Type B pancreatic cell (in vitro differentiated cells): ENCODE results near the gene ZNF506. TPM values are rescaled to one million over a fixed set of nuclear protein-coding genes. Genes with fewer than 3 reads are reported as not detected.
"Not testable (repeated sequence)": the region's sequence is repeated elsewhere in the genome, so short reads cannot be mapped to it uniquely, and the experiment has no call there.

Source experiments
- DNase-seq: peaks from one replicate; pipeline ENCODE4 v3.0.0; 2021; ENCODE audit warnings: mixed read lengths; ENCODE audit not compliant: unreplicated experiment; ENCODE audit errors: extremely low spot score
- H3K27ac Mint-ChIP-seq: 2 replicates; pipeline ENCODE4 v1.8.0; 2021; ENCODE audit warnings: mild to moderate bottlenecking, mixed read lengths
- H3K27me3 Mint-ChIP-seq: 2 replicates; pipeline ENCODE4 v1.8.0; 2021; ENCODE audit warnings: mixed read lengths
- H3K36me3 Mint-ChIP-seq: 2 replicates; pipeline ENCODE4 v1.8.0; 2021; ENCODE audit warnings: mixed read lengths
- H3K4me1 Mint-ChIP-seq: one replicate; pipeline ENCODE4 v1.8.0; 2021; ENCODE audit warnings: mixed read lengths; ENCODE audit not compliant: unreplicated experiment
- H3K4me3 Mint-ChIP-seq: 2 replicates; pipeline ENCODE4 v1.8.0; 2021; ENCODE audit warnings: mild to moderate bottlenecking, mixed read lengths
- H3K9me3 Mint-ChIP-seq: 2 replicates; pipeline ENCODE4 v1.8.0; 2021; ENCODE audit warnings: mixed read lengths
- total RNA-seq: library from RNA; stranded (reverse); gene quantifications from 2 replicates; pipeline ENCODE4 v1.2.1, GENCODE V29; 2021; ENCODE audit warnings: low replicate concordance
- TF ChIP-seq, protein P1 (sequence below): fragments of 200-600 bp; sonication (generic); conservative IDR thresholded peaks from 2 replicates; pipeline ENCODE4 v1.5.0; 2021; ENCODE audit warnings: antibody characterized with exemption, mild to moderate bottlenecking

Gene ZNF506
- total RNA-seq, 1 donor from 2014 or later = 11.8 TPM

DNA sequence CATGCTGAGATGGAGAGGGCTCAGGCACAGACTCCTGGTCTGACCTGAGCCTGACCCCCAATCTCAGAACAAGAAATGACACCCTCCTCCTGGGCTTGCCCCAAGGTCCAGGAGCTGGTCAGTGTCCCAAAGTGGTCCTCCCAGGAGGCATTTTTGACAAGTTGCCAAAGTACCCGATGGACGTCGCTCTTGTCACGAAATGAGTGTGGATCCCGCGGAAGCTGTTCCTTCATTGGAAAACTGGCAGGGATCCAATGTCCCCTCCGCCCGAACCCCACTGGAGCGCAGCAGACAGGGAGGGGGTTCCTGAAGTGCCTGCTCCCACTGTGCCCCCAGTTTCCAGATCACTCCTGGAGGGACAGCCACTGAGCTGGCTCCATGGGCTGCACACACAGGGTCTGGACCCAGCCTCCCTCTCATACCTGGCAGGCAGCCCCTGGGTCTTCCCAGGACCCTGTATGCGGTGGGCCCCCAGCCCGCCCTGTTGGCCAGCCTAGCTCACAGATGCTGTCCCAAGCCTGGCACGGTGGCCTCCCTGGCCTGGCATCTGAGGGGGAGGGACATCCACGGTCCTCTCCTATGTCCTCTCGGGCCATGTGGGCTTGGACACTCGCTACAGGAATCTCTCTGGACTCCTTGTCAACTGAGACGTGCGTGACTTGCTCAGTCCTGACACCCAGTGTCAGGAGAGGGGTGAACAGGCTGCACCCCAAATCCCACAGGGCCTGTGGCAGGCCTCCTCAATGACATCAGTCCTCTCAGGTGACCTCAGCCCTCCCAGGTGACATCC is 75.9 kb downstream of the ZNF506 start:
- TF ChIP-seq, protein P1, sequence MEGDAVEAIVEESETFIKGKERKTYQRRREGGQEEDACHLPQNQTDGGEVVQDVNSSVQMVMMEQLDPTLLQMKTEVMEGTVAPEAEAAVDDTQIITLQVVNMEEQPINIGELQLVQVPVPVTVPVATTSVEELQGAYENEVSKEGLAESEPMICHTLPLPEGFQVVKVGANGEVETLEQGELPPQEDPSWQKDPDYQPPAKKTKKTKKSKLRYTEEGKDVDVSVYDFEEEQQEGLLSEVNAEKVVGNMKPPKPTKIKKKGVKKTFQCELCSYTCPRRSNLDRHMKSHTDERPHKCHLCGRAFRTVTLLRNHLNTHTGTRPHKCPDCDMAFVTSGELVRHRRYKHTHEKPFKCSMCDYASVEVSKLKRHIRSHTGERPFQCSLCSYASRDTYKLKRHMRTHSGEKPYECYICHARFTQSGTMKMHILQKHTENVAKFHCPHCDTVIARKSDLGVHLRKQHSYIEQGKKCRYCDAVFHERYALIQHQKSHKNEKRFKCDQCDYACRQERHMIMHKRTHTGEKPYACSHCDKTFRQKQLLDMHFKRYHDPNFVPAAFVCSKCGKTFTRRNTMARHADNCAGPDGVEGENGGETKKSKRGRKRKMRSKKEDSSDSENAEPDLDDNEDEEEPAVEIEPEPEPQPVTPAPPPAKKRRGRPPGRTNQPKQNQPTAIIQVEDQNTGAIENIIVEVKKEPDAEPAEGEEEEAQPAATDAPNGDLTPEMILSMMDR = no peak
- Mint-ChIP-seq H3K27ac (no peak overlapping the region), H3K36me3 (no peaks in the 10 kb centered on the region), H3K4me1 (no peaks in the 10 kb centered on the region), H3K9me3 (no peaks in the 10 kb centered on the region), H3K4me3 (no peak overlapping the region), H3K27me3 (peaks cover 5% of the 10 kb centered on the region)
- DNase-seq = no peak

DNA sequence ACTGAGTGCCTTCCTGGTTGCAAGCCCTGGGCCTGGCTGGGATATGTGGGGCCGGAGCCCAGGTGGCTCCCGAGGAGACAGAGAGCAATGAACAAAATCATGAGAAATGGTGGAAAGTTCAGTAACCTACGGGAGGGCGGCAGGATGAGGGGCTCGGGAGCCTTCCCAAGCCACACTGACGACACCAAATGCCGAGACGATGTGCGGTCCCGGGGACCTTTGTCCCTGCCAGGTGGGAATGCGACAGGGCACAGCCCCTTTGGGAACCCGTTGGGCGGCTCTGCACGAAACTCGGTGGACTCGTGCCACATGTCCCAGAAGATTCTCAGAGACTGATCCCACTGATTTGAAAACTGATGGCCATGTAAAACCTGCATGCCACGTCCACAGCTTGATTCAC is 76.9 kb downstream of the ZNF506 start:
- no peaks in the 10 kb centered on the region for H3K4me1 Mint-ChIP-seq
- H3K9me3 Mint-ChIP-seq = no peaks in the 10 kb centered on the region
- no peak overlapping the region for H3K4me3 Mint-ChIP-seq
- H3K27ac Mint-ChIP-seq = no peak overlapping the region
- TF ChIP-seq, protein P1 = no peak
- H3K36me3 Mint-ChIP-seq = no peaks in the 10 kb centered on the region
- DNase-seq = no peak
- peaks cover 5% of the 10 kb centered on the region for H3K27me3 Mint-ChIP-seq

DNA sequence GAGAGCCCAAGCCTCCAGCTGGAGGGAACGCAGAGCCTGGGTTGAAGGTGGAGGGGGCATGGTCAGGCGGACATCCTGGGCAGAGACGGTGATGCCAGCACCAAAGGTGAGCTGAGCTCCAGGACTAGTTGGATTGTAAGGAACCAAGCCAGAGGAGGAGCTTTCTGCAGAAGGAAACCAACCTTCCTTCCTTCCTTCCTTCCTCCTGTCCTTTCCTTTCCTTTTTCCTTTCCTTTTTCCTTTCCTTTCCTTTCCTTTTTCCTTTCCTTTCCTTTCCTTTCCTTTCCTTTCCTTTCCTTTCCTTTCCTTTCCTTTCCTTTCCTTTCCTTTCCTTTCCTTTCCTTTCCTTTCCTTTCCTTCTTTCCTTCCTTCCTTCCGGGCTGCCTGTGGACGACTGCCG is 77.6 kb downstream of the ZNF506 start:
- H3K4me1 Mint-ChIP-seq, H3K9me3 Mint-ChIP-seq, H3K36me3 Mint-ChIP-seq, H3K27ac Mint-ChIP-seq, DNase-seq, H3K4me3 Mint-ChIP-seq, H3K27me3 Mint-ChIP-seq: not testable (repeated sequence)

DNA sequence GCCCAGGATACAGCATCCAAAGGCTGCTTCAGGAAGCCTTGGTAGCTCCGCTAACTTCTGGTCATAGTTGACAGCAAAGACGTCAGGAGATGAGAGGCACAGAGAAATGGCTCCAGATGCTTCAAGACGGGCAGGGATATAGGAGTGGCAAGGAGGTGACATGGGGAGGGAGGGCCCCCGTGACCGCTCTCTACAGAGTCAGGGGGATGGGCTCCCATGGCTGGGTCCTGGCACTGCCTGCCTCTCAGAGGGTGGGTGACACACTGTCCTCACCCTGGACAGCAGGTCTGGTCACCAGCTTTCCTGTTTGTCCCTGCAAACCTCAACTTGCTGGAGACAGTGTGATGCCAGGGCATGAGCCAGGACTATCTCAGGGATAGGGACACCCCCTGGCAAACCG is 78.4 kb downstream of the ZNF506 start:
- Mint-ChIP-seq H3K9me3 (no peaks in the 10 kb centered on the region), H3K4me3 (no peak overlapping the region), H3K27ac (no peak overlapping the region), H3K27me3 (peaks cover 5% of the 10 kb centered on the region), H3K4me1 (no peaks in the 10 kb centered on the region), H3K36me3 (no peaks in the 10 kb centered on the region)
- no peak for DNase-seq
- TF ChIP-seq, protein P1 = no peak

DNA sequence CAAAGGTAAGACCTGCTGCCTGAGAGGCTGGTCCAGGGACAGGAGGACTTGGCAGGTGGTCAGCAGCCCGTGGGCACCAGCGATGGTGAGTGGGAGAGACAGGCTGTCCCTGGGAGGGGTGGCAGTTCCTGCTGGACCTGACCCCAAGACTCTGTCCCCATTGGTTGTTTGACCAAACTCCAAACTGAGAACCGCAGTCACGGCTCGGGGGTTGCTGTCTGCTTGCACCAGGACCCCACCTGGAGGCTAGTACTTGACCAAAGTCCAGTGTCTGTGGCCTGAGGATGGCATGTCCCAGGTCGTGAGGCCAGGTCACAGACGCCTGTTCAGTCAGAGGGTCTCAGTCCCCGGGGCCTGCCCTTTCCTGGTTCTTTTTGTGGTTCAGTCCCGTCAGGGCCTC is 78.8 kb downstream of the ZNF506 start:
- H3K9me3 Mint-ChIP-seq = no peaks in the 10 kb centered on the region
- DNase-seq = no peak
- H3K27me3 Mint-ChIP-seq = peaks cover 5% of the 10 kb centered on the region
- no peak overlapping the region for H3K4me3 Mint-ChIP-seq
- no peaks in the 10 kb centered on the region for H3K4me1 Mint-ChIP-seq
- H3K27ac Mint-ChIP-seq = no peak overlapping the region
- H3K36me3 Mint-ChIP-seq = no peaks in the 10 kb centered on the region
- TF ChIP-seq, protein P1 = no peak

Other genes with a start within 250 kb of the ZNF506 start
- 2.1 and 10.9 TPM in 2 replicates for gene PBX4, start 203.1 kb downstream of the ZNF506 start, total RNA-seq
- gene LPAR2, start 193.5 kb downstream of the ZNF506 start, total RNA-seq = 25.7 and 56.5 TPM in 2 replicates
- gene GMIP, start 178.1 kb downstream of the ZNF506 start, total RNA-seq = 15.3 and 15.9 TPM in 2 replicates
- gene ATP13A1, start 158.1 kb downstream of the ZNF506 start, total RNA-seq = 80.8 and 85.7 TPM in 2 replicates
- gene ZNF101, start 152.9 kb downstream of the ZNF506 start, total RNA-seq = 10.6 and 11.2 TPM in 2 replicates
- 8.0 and 8.5 TPM in 2 replicates for gene ZNF14, start 88.6 kb downstream of the ZNF506 start, total RNA-seq
- gene ZNF253, start 44.1 kb upstream of the ZNF506 start, total RNA-seq = 22.6 and 36.6 TPM in 2 replicates
- 19.2 and 26.3 TPM in 2 replicates for gene ZNF93, start 79.2 kb upstream of the ZNF506 start, total RNA-seq
- gene ZNF682, start 217.8 kb upstream of the ZNF506 start, total RNA-seq = 10.8 and 16.2 TPM in 2 replicates